HCT116 (cell line): Measurements from ENCODE around the gene MYH11. TPM values are rescaled to one million over a fixed set of nuclear protein-coding genes. Genes with fewer than 3 reads are reported as not detected.

Experiments
- ATAC-seq: fragments of 200-7000 bp; cut with Tn5 transposase; 2 replicates; pipeline ENCODE4 v1.9.1; 2020; ENCODE audit warnings: mild to moderate bottlenecking, moderate library complexity
- BruUV-seq: library from RNA; stranded (reverse); fragments of 400-500 nt; replicated peaks from 2 replicates; lab custom pipeline; 2021; lab: Mats Ljungman, UMichigan
- CTCF ChIA-PET: fragments of 300-600 bp; sonication (Branson Sonifier 250); formaldehyde crosslinking; loops from one replicate; lab custom pipeline; 2021; ENCODE audit warnings: antibody characterized with exemption; lab: Charles Lee
- POLR2A ChIA-PET: fragments of 300-600, 350-600 bp; sonication (Branson Sonifier 250); formaldehyde crosslinking; loops from one replicate; lab custom pipeline; 2021; ENCODE audit warnings: antibody characterized with exemption; lab: Charles Lee
- RAD21 ChIA-PET, 2 experiments: fragments of 300-600 bp; sonication (Branson Sonifier 250); formaldehyde crosslinking; loops; one replicate each; lab custom pipeline; 2023; ENCODE audit warnings: low total read pairs in 2 of 2; ENCODE audit not compliant: uncharacterized antibody in 2 of 2, unreplicated experiment in 2 of 2, low non-redundant PET in 1 of 2; lab: Charles Lee
- DNase-seq: peaks from one replicate; pipeline ENCODE4 v3.0.0-alpha.2; 2010; ENCODE audit warnings: low read depth, low spot score
- H2AFZ ChIP-seq: fragments of 200-600 bp; shearing (Covaris generic), sonication (generic); 2 replicates; pipeline ENCODE4 v1.6.1; 2017; ENCODE audit warnings: low read depth, mixed run types, mixed read lengths, antibody characterized with exemption, low read length; ENCODE audit not compliant: poor library complexity, severe bottlenecking
- H3K27ac ChIP-seq: 2 replicates; pipeline ENCODE4 v1.5.1; 2012; ENCODE audit warnings: low read depth, low read length
- H3K27me3 ChIP-seq: fragments of 200-600 bp; sonication (generic); 2 replicates; pipeline ENCODE4 v1.6.1; 2016; ENCODE audit warnings: mixed run types, low read length, mixed read lengths; ENCODE audit not compliant: insufficient read depth
- H3K36me3 ChIP-seq, 2 experiments: fragments of 200-500 bp in 1 of 2; fragments of 200-600 bp in 1 of 2; sonication (Bioruptor generic) in 1 of 2; sonication (generic) in 1 of 2; 2 replicates each; pipeline versions ENCODE4 v1.5.1 to v1.6.1; 2014 to 2016; ENCODE audit warnings: low read length in 2 of 2, inconsistent platforms in 1 of 2, mixed read lengths in 1 of 2, mixed run types in 1 of 2; ENCODE audit not compliant: insufficient read depth in 2 of 2, control insufficient read depth in 1 of 2
- H3K4me1 ChIP-seq, 2 experiments: fragments of 200-600 bp in 1 of 2; sonication (generic) in 1 of 2; 2 replicates each; pipeline versions ENCODE4 v1.5.1 to v1.6.1; 2012 to 2017; ENCODE audit warnings: low read length in 2 of 2, inconsistent platforms in 1 of 2, mild to moderate bottlenecking in 1 of 2, mixed read lengths in 1 of 2, mixed run types in 1 of 2, moderate library complexity in 1 of 2; ENCODE audit not compliant: insufficient read depth in 2 of 2, control insufficient read depth in 1 of 2
- H3K4me2 ChIP-seq: fragments of 200-600 bp; sonication (generic); 2 replicates; pipeline ENCODE4 v1.6.1; 2017; ENCODE audit warnings: mixed run types, low read length, mixed read lengths
- H3K4me3 ChIP-seq, 2 experiments: fragments of 200-600 bp in 1 of 2; sonication (generic) in 1 of 2; replicated peaks in 1 of 2; 2 replicates each; pipeline ENCODE4 v1.5.1; 2011 to 2016; ENCODE audit warnings: low read length in 2 of 2, control low read depth in 1 of 2, low read depth in 1 of 2, mild to moderate bottlenecking in 1 of 2, mixed read lengths in 1 of 2, mixed run types in 1 of 2
- H3K79me2 ChIP-seq: fragments of 200-600 bp; sonication (generic); 2 replicates; pipeline ENCODE4 v1.6.1; 2017; ENCODE audit warnings: mild to moderate bottlenecking, mixed run types, low read length, moderate library complexity, mixed read lengths; ENCODE audit not compliant: insufficient read depth
- H3K9ac ChIP-seq: fragments of 200-600 bp; sonication (generic); 2 replicates; pipeline ENCODE4 v1.6.1; 2016; ENCODE audit warnings: low read length, mixed read lengths
- H3K9me2 ChIP-seq: fragments of 200-600 bp; sonication (generic), shearing (Covaris generic); 2 replicates; pipeline ENCODE4 v1.6.1; 2017; ENCODE audit warnings: mixed run types, mild to moderate bottlenecking, moderate library complexity; ENCODE audit not compliant: insufficient read depth
- H3K9me3 ChIP-seq, 2 experiments: fragments of 200-500 bp in 1 of 2; fragments of 200-600 bp in 1 of 2; sonication (Bioruptor generic) in 1 of 2; sonication (generic) in 1 of 2; 2 replicates each; pipeline ENCODE4 v1.6.1; 2014 to 2017; ENCODE audit warnings: low read length in 2 of 2, mixed read lengths in 2 of 2, inconsistent platforms in 1 of 2, low read depth in 1 of 2, mild to moderate bottlenecking in 1 of 2, mixed run types in 1 of 2, moderate library complexity in 1 of 2; ENCODE audit not compliant: control insufficient read depth in 1 of 2, insufficient read depth in 1 of 2
- H4K20me1 ChIP-seq: fragments of 200-600 bp; sonication (generic), shearing (Covaris generic); 2 replicates; pipeline ENCODE4 v1.6.1; 2017; ENCODE audit warnings: mixed run types, mild to moderate bottlenecking, moderate library complexity; ENCODE audit not compliant: insufficient read depth
- ATF3 ChIP-seq: IDR thresholded peaks from 2 replicates; pipeline ENCODE4 v1.6.1; 2012
- CBX3 ChIP-seq: IDR thresholded peaks from 2 replicates; pipeline ENCODE4 v1.6.1; 2012; ENCODE audit warnings: low read depth
- CEBPB ChIP-seq: IDR thresholded peaks from 2 replicates; pipeline ENCODE4 v1.6.1; 2012; ENCODE audit warnings: low read depth
- CTCF ChIP-seq, 3 experiments: fragments of 200-600 bp in 1 of 3; sonication (generic) in 1 of 3; IDR thresholded peaks in 2 of 3; conservative IDR thresholded peaks in 1 of 3; 2 replicates each; pipeline ENCODE4 v1.5.1; 2012 to 2017; ENCODE audit warnings: low read depth in 2 of 3, low read length in 2 of 3, antibody characterized with exemption in 1 of 3, borderline replicate concordance in 1 of 3, control low read depth in 1 of 3, mild to moderate bottlenecking in 1 of 3, mixed read lengths in 1 of 3, mixed run types in 1 of 3, moderate library complexity in 1 of 3; ENCODE audit not compliant: insufficient read depth in 1 of 3
- JUND ChIP-seq: IDR thresholded peaks from 2 replicates; pipeline ENCODE4 v1.6.1; 2012
- POLR2A ChIP-seq: IDR thresholded peaks from 2 replicates; pipeline ENCODE4 v1.7.0; 2011; ENCODE audit warnings: borderline replicate concordance; ENCODE audit not compliant: insufficient read depth, insufficient read length; ENCODE audit errors: extremely low read depth
- RAD21 ChIP-seq: IDR thresholded peaks from 2 replicates; pipeline ENCODE4 v1.6.1; 2012; ENCODE audit warnings: low read depth, mild to moderate bottlenecking
- REST ChIP-seq: IDR thresholded peaks from 2 replicates; pipeline ENCODE4 v1.6.1; 2012; ENCODE audit warnings: low read depth
- SIN3A ChIP-seq: IDR thresholded peaks from 2 replicates; pipeline ENCODE4 v1.6.1; 2012; ENCODE audit warnings: low read depth
- SP1 ChIP-seq: IDR thresholded peaks from 2 replicates; pipeline ENCODE4 v1.6.1; 2012; ENCODE audit warnings: low read depth
- SRF ChIP-seq: IDR thresholded peaks from 2 replicates; pipeline ENCODE4 v1.6.1; 2012; ENCODE audit warnings: low read depth
- TCF7L2 ChIP-seq: IDR thresholded peaks from 2 replicates; pipeline ENCODE4 v1.7.0; 2011; ENCODE audit warnings: borderline replicate concordance, inconsistent platforms; ENCODE audit not compliant: insufficient read depth, insufficient read length; ENCODE audit errors: extremely low read depth
- YY1 ChIP-seq: IDR thresholded peaks from 2 replicates; pipeline ENCODE4 v1.6.1; 2011; ENCODE audit warnings: low read length, low read depth, moderate library complexity, mild to moderate bottlenecking; ENCODE audit not compliant: insufficient replicate concordance; ENCODE audit errors: extremely low read depth
- ZBTB33 ChIP-seq: IDR thresholded peaks from 2 replicates; pipeline ENCODE4 v1.6.1; 2011; ENCODE audit warnings: mild to moderate bottlenecking, low read length, moderate library complexity; ENCODE audit not compliant: insufficient replicate concordance; ENCODE audit errors: extremely low read depth
- intact Hi-C: fragments of 100-400 bp; cut with micrococcal nuclease; formaldehyde crosslinking; loops from 2 replicates; pipeline ENCODE4 v1.10.0; 2022
- total RNA-seq: library from RNA; stranded (reverse); gene quantifications from one replicate; pipeline ENCODE4 v1.2.1, GENCODE V29; 2021; ENCODE audit not compliant: unreplicated experiment

Gene MYH11
- total RNA-seq, 1 experiment from 2014 or later: 0.61 TPM

- H3K36me3 ChIP-seq: peaks cover 31 to 44% of the 10 kb centered on the region in 2 experiments
- H3K4me2 ChIP-seq: no peak overlapping the region
- intact Hi-C loops: loop anchor here (10.0 kb wide), 2 partner anchors 63 to 423 kb away; no protein-coding TSS in a partner anchor
- no peak overlapping the region for H3K27ac ChIP-seq
- no peak overlapping the region for H3K9ac ChIP-seq
- H3K9me3 ChIP-seq: no peaks in the 10 kb centered on the region
- ATAC-seq: no peak
- RAD21 ChIA-PET: no interaction called here
- no peak for TF ChIP-seq ZBTB33
- TF ChIP-seq CEBPB: no peak
- TF ChIP-seq JUND: no peak
- no peak for TF ChIP-seq CBX3
- no peak for TF ChIP-seq CTCF (IDR thresholded peaks at IDR 0.05 in 2 of 3, conservative IDR thresholded peaks at IDR 0.05 in 1 of 3; ENCODE audit: borderline replicate concordance in 1 of 3, insufficient read depth in 1 of 3, low read depth in 2 of 3, low read length in 2 of 3)
- no peak for TF ChIP-seq SRF
- no peak for TF ChIP-seq ATF3
- no peak for TF ChIP-seq REST
- TF ChIP-seq TCF7L2: no peak
- no peak for TF ChIP-seq RAD21
- TF ChIP-seq SIN3A: no peak
- TF ChIP-seq YY1: no peak
- TF ChIP-seq SP1: no peak
- TF ChIP-seq POLR2A: no peak
- BruUV-seq: TSS peak; percentile 22
- H3K9me2 ChIP-seq: no peaks in the 10 kb centered on the region
- no peaks in the 10 kb centered on the region for H4K20me1 ChIP-seq
- DNase-seq: no peak
- CTCF ChIA-PET: no interaction called here
- POLR2A ChIA-PET: no interaction called here
- H2AFZ ChIP-seq: no peak overlapping the region
- no peaks in the 10 kb centered on the region for H3K79me2 ChIP-seq
- no peaks in the 10 kb centered on the region for H3K4me1 ChIP-seq
- no peak overlapping the region for H3K4me3 ChIP-seq
- no peaks in the 10 kb centered on the region for H3K27me3 ChIP-seq
Measured at GRCh38 chr16:15701367-15701766, 155.5 kb downstream of the MYH11 start.
